HEK293 (cell line): ENCODE results near the gene ANKRD40.
A peak's percentile ranks its signal among the peaks of the same experiment; 100 is the strongest.

ENCODE experiments used
- EGR2 ChIP-seq: fragments of 450-650 bp; formaldehyde crosslinking; IDR thresholded peaks from 2 replicates; pipeline ENCODE4 v1.5.1; 2016; ENCODE audit warnings: low read depth, missing biosample characterization, missing genetic modification characterization
- GFI1B ChIP-seq: fragments of 450-650 bp; formaldehyde crosslinking; IDR thresholded peaks from 2 replicates; pipeline ENCODE4 v1.5.1; 2016; ENCODE audit warnings: missing biosample characterization, missing genetic modification characterization
- INSM2 ChIP-seq: fragments of 450-650 bp; formaldehyde crosslinking; IDR thresholded peaks from 2 replicates; pipeline ENCODE4 v1.5.1; 2016; ENCODE audit warnings: missing biosample characterization, missing genetic modification characterization
- KLF1 ChIP-seq: fragments of 450-650 bp; formaldehyde crosslinking; IDR thresholded peaks from 2 replicates; pipeline ENCODE4 v1.5.1; 2016; ENCODE audit warnings: missing biosample characterization, missing genetic modification characterization
- KLF16 ChIP-seq: fragments of 450-650 bp; formaldehyde crosslinking; IDR thresholded peaks from 2 replicates; pipeline ENCODE4 v1.5.1; 2017; ENCODE audit warnings: missing biosample characterization, missing genetic modification characterization
- KLF7 ChIP-seq: fragments of 450-650 bp; formaldehyde crosslinking; IDR thresholded peaks from 2 replicates; pipeline ENCODE4 v1.5.1; 2016; ENCODE audit warnings: missing biosample characterization, missing genetic modification characterization, borderline replicate concordance
- KLF9 ChIP-seq: fragments of 450-650 bp; formaldehyde crosslinking; IDR thresholded peaks from 2 replicates; pipeline ENCODE4 v1.5.1; 2016; ENCODE audit warnings: missing biosample characterization, missing genetic modification characterization, low read depth
- PRDM1 ChIP-seq: fragments of 450-650 bp; formaldehyde crosslinking; IDR thresholded peaks from 2 replicates; pipeline ENCODE4; 2016; ENCODE audit warnings: missing biosample characterization, missing genetic modification characterization
- SP3 ChIP-seq: fragments of 450-650 bp; formaldehyde crosslinking; IDR thresholded peaks from 2 replicates; pipeline ENCODE4 v1.5.1; 2016; ENCODE audit warnings: missing biosample characterization, missing genetic modification characterization
- TSHZ1 ChIP-seq: fragments of 450-650 bp; formaldehyde crosslinking; IDR thresholded peaks from 2 replicates; pipeline ENCODE4 v1.5.1; 2016; ENCODE audit warnings: missing biosample characterization, missing genetic modification characterization, borderline replicate concordance
- ZBTB17 ChIP-seq: fragments of 450-650 bp; formaldehyde crosslinking; IDR thresholded peaks from 2 replicates; pipeline ENCODE4 v1.5.1; 2016; ENCODE audit warnings: missing biosample characterization, missing genetic modification characterization
- ZFHX2 ChIP-seq: fragments of 450-650 bp; formaldehyde crosslinking; conservative IDR thresholded peaks from 2 replicates; pipeline ENCODE4 v1.5.1; 2016; ENCODE audit warnings: missing biosample characterization, missing genetic modification characterization
- ZIC2 ChIP-seq: fragments of 450-650 bp; formaldehyde crosslinking; IDR thresholded peaks from 2 replicates; pipeline ENCODE4 v1.5.1; 2016; ENCODE audit warnings: missing biosample characterization, missing genetic modification characterization
- ZNF10 ChIP-seq: fragments of 450-650 bp; formaldehyde crosslinking; IDR thresholded peaks from 2 replicates; pipeline ENCODE4 v1.5.1; 2017; ENCODE audit warnings: missing biosample characterization, missing genetic modification characterization
- ZNF157 ChIP-seq: fragments of 450-650 bp; formaldehyde crosslinking; IDR thresholded peaks from 2 replicates; pipeline ENCODE4 v1.5.1; 2016; ENCODE audit warnings: missing biosample characterization, missing genetic modification characterization
- ZNF280D ChIP-seq: fragments of 450-650 bp; formaldehyde crosslinking; IDR thresholded peaks from 2 replicates; pipeline ENCODE4 v1.5.1; 2016; ENCODE audit warnings: missing biosample characterization, missing genetic modification characterization
- ZNF37A ChIP-seq: fragments of 450-650 bp; IDR thresholded peaks from 2 replicates; pipeline ENCODE4 v1.5.1; 2018; ENCODE audit warnings: missing biosample characterization, missing genetic modification characterization
- ZNF518A ChIP-seq: fragments of 450-650 bp; formaldehyde crosslinking; conservative IDR thresholded peaks from 2 replicates; pipeline ENCODE4 v1.5.1; 2016; ENCODE audit warnings: low read depth, missing biosample characterization, missing genetic modification characterization
- ZSCAN23 ChIP-seq: fragments of 450-650 bp; formaldehyde crosslinking; IDR thresholded peaks from 2 replicates; pipeline ENCODE4 v1.5.1; 2016; ENCODE audit warnings: missing biosample characterization, missing genetic modification characterization
- ZSCAN5A ChIP-seq: fragments of 450-650 bp; formaldehyde crosslinking; IDR thresholded peaks from 2 replicates; pipeline ENCODE4 v1.5.1; 2016; ENCODE audit warnings: missing biosample characterization, missing genetic modification characterization

Gene ANKRD40

GRCh38 chr17:50661795-50662391 lies 45.8 kb downstream of the ANKRD40 start (continued):
- no peak for TF ChIP-seq ZNF518A
- no peak for TF ChIP-seq ZIC2 (tag by site-specific recombination)
- no peak for TF ChIP-seq TSHZ1 (tag by site-specific recombination)
- TF ChIP-seq ZBTB17: peak; percentile 63
- no peak for TF ChIP-seq GFI1B (tag by site-specific recombination)
- peak; percentile 44; the same call in 1 of the 2 replicates for TF ChIP-seq ZNF10 (tag by site-specific recombination)
- no peak for TF ChIP-seq ZNF157 (tag by site-specific recombination)
- TF ChIP-seq ZFHX2 (tag by site-specific recombination): 0 out of 2 replicates have a peak, but pooled peaks have one; percentile 21
- TF ChIP-seq INSM2: no peak
- 0 out of 2 replicates have a peak, but pooled peaks have one; percentile 34 for TF ChIP-seq EGR2 (tag by site-specific recombination)
- TF ChIP-seq KLF9 (tag by site-specific recombination): peak; percentile 26; the same call in 1 of the 2 replicates
- TF ChIP-seq ZSCAN23 (tag by site-specific recombination): no peak
- TF ChIP-seq PRDM1 (tag by site-specific recombination): peak; percentile 66
- TF ChIP-seq ZNF37A (tag by site-specific recombination): no peak
- TF ChIP-seq KLF1: peak; percentile 81
- no peak for TF ChIP-seq KLF7 (tag by site-specific recombination)
- TF ChIP-seq KLF16 (tag by site-specific recombination): no peak; the same call in 1 of the 2 replicates
- peak; percentile 38; the same call in 1 of the 2 replicates for TF ChIP-seq SP3
- TF ChIP-seq ZSCAN5A (tag by site-specific recombination): no peak; the same call in 1 of the 2 replicates
- TF ChIP-seq ZNF280D (tag by site-specific recombination): no peak
- TF ChIP-seq, all 188 proteins: peak for 14
